ENCODE measurements around the gene ARFGAP3.
A peak's percentile ranks its signal among the peaks of the same experiment; 100 is the strongest.

ARFGAP3 gene

DNA sequence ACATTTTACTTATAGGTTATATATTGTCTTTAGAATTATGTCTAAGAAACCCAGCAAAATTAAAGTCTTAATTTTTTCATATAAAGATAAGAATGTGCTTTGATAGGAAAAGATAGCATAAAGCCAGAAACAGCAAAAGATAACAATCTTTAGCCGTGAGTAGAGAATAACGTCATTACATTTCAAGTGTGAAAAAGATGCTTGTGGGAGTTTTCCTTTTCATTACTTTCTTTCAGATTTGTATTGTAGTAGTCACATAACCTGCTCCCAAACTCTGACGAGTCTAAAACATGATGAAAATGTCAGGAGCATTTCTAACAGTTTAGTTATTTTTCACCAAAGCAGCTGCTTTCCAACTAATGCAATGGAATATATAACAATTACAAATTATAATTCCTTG lies 31.3 kb downstream of the ARFGAP3 start:
- FAIRE-seq (no peak), DNase-seq (ENCODE audit: insufficient read length, low spot score) (no peak)

- no peak for DNase-seq (ENCODE audit: insufficient read length, low spot score)
- FAIRE-seq, result no peak
Measured at GRCh38 chr22:42821386-42821785, 35.7 kb downstream of the ARFGAP3 start.

DNA sequence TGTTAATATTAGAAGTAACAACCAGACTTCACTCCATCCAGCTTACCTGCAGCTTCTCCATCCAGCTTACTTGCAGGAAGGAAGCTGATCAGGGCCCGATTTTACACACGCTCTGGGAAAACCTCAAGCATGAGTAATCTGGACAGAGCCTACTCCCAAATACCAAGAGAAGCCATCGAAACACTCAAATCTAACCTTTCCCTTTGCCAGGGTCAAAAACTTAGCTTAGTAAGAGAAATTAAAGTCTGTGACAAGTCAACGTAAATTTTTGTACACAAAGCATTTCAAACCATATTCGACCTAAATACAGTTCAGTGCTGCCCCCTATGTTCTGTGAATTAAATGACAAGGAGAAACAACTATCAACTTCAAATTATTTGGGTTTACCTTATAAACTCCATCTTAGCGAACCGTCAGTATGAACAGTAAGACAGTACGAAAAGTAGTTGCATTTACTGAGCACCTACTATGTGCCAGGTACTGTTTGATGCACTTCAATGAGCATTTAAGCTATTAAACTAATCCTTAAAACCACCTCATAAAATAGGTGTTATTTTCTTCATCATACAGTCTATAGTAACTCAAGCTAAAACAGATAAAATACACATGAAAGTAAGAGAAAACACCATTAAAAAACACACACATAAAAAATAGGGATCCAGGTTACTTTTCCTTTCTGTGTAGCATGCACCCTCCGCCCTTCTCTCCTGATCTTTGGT lies 36.9 kb downstream of the ARFGAP3 start:
- FAIRE-seq (no peak), DNase-seq (ENCODE audit: insufficient read length, low spot score) (peak; percentile 41)

DNA sequence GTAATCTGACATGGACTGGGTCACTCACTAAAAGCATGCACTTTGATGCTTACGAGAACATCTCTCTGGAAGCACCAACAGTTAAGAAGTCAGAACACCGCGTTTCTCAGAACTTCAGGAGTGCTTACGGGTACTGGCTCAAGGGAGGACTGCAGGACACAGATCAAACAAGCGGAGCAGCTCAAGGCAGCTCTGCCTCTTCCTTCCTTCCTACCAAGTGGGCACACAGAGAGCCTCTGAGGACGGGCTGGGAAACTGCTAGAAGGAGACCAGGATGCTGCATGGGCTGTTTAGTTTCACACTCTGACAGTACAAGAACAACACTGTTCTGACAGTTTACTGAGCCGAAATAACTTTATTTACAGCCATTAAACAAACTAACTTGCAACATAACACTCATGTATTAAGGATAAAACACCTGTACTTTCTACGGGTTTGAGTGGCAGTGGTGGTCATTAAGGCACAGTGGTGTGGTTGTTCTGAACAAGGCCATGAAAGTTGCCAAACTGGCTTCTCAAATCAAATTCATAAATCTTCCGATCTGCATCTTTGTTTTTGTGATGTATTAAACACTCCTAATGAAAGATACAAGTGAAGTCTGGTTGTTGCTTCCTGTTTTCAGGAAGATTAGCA lies 37.5 kb downstream of the ARFGAP3 start:
- FAIRE-seq (no peak), DNase-seq (ENCODE audit: insufficient read length, low spot score) (no peak)

- DNase-seq (ENCODE audit: insufficient read length, low spot score) (no peak), FAIRE-seq (no peak)
Measured at GRCh38 chr22:42817556-42817955, 39.5 kb downstream of the ARFGAP3 start.

GRCh38 chr22:42816336-42816735 lies 40.7 kb downstream of the ARFGAP3 start:
- FAIRE-seq (no peak), DNase-seq (ENCODE audit: insufficient read length, low spot score) (no peak)

- FAIRE-seq (no peak), DNase-seq (ENCODE audit: insufficient read length, low spot score) (no peak)
Measured at GRCh38 chr22:42814616-42815015, 42.5 kb downstream of the ARFGAP3 start.

- FAIRE-seq (no peak), DNase-seq (ENCODE audit: insufficient read length, low spot score) (no peak)
Measured at GRCh38 chr22:42814215-42814614, 42.9 kb downstream of the ARFGAP3 start.

DNA sequence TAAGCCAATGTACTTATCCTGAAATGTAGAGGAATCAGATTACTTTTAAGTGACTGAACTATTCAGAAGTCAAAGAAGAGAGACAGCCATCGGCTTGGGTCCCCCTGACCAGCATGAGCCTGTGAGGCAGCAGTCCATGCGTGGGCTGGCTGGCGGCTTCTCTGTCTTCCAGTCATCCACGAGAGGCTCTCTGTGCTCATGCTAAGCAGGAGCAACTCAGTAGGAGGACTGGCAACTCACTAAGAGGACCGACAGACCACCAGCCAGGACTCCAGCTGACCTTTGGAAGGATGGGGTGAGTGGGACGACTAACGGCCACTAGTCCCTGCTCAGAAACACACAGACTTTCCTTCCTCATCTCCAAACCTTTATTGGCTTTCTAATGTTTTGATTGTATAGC lies 43.6 kb downstream of the ARFGAP3 start:
- no peak for FAIRE-seq
- DNase-seq (ENCODE audit: insufficient read length, low spot score), result no peak

GRCh38 chr22:42811459-42811858 lies 45.6 kb downstream of the ARFGAP3 start:
- no peak for DNase-seq (ENCODE audit: insufficient read length, low spot score)
- FAIRE-seq, result no peak

DNA sequence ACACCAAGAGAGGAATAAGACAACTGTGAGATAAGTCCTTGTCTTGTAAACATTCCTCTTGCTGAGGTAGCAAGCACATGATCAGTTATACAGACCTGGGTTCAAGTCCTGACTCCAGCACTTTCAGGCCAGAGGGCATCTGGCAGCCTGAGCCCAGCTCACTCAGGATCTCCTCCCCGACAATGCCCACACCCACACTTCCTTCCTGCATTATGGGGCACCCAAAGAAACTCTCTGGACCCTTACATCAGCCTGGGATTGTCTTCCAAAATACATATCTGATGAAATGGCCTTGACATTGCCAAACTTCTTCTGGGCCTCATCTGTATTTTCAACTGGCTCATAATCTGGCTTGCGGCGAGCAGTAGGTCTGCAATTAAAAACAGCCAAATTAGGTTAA lies 48.6 kb downstream of the ARFGAP3 start:
- no peak for DNase-seq (ENCODE audit: insufficient read length, low spot score)
- FAIRE-seq, result no peak

DNA sequence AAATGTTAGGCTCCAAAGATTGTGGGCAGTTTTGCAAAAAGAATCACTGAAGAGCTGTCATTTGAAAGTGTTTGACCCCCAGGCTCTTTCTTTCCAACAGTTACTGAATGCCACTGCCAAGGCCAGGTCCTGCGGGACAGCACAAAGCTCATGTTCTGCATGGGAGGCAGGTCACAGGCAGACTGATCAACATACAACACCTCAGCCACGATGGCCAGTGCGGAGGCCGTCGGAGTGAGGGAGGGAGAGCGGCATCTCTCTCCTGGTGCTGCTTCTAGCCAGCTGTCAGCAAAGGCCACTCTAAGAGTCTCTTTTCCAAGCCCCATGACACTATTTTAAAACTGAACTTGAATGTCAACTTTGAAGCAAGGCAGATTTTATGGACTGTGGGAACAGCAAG lies 49.9 kb downstream of the ARFGAP3 start:
- DNase-seq (ENCODE audit: insufficient read length, low spot score) (no peak), FAIRE-seq (no peak)

- no peak for FAIRE-seq
- no peak for DNase-seq (ENCODE audit: insufficient read length, low spot score)
Measured at GRCh38 chr22:42805998-42806830, 50.9 kb downstream of the ARFGAP3 start.

- DNase-seq (ENCODE audit: insufficient read length, low spot score), result no peak
- no peak for FAIRE-seq
Measured at GRCh38 chr22:42805016-42805997, 51.8 kb downstream of the ARFGAP3 start.

GRCh38 chr22:42803389-42803788 lies 53.7 kb downstream of the ARFGAP3 start:
- FAIRE-seq, result no peak
- DNase-seq (ENCODE audit: insufficient read length, low spot score), result no peak

DNA sequence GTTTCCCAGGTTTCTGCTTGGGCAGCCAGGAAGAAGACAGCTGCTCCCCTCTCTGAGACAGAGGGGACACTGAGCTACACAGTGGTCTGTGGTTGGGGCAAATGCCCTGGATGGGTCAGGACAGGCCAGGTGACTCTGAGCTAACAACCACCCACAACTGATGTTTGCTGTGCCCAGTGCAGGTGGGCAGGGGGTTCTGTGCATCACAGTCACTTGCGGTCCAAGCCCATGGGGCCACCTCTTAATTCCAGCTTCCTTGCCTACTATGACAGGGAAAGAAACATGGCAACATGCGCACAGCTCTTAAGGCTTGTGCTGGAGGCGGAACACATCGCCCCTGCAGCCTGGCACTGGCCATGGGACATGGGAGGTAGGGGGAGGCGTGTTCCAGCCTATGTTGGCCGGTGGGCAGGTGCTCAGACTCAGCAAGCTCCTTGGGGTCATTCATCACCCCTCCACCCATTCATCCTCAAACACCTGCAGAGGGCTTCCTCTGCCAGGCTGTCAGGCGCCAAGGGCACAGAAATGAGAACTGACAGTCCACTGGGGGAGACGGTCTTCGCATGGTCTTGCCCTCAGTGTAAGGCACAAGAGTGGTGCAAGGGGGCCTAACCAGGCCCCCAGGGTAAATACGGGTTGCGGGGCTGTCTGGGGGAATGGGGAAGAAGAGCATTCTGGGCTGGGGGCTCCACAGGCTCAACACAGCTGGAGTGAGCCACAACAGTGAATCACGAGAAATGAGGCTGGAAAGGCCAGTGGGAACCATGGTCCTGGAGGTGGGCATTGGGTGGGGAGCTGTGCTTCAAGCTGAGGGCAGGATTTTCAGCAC lies 55.6 kb downstream of the ARFGAP3 start:
- no peak for FAIRE-seq

DNA sequence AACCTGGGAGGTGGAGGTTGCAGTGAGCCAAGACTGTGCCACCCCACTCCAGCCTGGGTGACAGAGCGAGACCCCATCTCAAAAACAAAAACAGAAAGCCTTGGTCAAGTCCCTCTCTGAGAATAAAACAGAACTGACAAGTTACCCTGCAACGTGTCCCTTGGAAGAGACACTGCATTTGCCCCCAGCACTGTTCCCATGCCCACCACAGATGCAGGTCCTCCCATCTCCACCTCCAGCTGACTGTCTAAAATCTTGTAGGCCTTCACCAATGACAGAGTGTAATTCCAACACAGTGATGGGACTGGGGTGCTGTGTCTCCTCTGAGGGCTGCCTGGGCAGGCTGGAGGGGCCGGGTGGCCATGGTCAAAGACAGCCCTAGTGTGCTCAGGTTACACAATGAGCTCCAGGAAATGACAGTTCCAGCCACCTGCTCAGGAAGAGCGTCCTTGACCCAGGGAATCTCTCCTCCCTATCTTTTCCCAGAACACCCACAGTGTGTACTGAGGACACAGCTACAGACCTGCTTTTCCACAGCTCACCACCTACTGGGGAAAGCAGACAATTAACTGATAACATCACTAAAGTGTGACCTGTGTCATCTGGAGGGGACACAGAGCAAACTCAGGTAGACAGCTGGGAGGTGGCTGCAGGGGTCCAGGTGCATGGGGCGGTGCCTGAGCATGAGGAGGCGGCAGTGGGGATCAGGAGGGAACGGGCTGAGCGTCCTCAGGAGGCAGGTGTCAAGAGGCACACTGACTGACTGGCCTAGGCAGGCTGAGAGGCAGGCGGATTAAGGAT lies 56.4 kb downstream of the ARFGAP3 start:
- FAIRE-seq, result no peak
- no peak for DNase-seq (ENCODE audit: insufficient read length, low spot score)

More for the DNA sequence above, 55.6 kb downstream of the ARFGAP3 start:
- no peak for DNase-seq (ENCODE audit: insufficient read length, low spot score)

- no peak for DNase-seq (ENCODE audit: insufficient read length, low spot score)
- no peak for FAIRE-seq
Measured at GRCh38 chr22:42799461-42800405, 57.3 kb downstream of the ARFGAP3 start.

All from HTR-8/SVneo (cell line).